Right renal pelvis (tissue), 4 donors: ENCODE measurements around the gene MPP3. TPM values are rescaled to one million over a fixed set of nuclear protein-coding genes. Genes with fewer than 3 reads are reported as not detected.
A peak's percentile ranks its signal among the peaks of the same experiment; 100 is the strongest.

Experiments used
- DNase-seq, 4 donors: peaks; one replicate each; pipeline ENCODE4 v3.0.0-alpha.2; 2013; ENCODE audit warnings: low read depth in 4 of 4, low spot score in 3 of 4, missing footprints in 1 of 4
- polyA plus RNA-seq, 4 donors: library from polyadenylated mRNA; unstranded; fragments of 120-200 nt; gene quantifications; one replicate each; pipeline ENCODE4 v1.2.1, GENCODE V29; 2013; ENCODE audit not compliant: insufficient read length in 4 of 4

MPP3 gene
- polyA plus RNA-seq, 4 donors = 6.1 to 8.5 (median 7.6) TPM

- DNase-seq = no peak
These were observed 1.2 kb upstream of the MPP3 start for GRCh38 chr17:43834106-43834505.

- DNase-seq = peak in 1 of 4 donors; percentile 15
These were observed 574 bp downstream of the MPP3 start for GRCh38 chr17:43832168-43832975.

DNA sequence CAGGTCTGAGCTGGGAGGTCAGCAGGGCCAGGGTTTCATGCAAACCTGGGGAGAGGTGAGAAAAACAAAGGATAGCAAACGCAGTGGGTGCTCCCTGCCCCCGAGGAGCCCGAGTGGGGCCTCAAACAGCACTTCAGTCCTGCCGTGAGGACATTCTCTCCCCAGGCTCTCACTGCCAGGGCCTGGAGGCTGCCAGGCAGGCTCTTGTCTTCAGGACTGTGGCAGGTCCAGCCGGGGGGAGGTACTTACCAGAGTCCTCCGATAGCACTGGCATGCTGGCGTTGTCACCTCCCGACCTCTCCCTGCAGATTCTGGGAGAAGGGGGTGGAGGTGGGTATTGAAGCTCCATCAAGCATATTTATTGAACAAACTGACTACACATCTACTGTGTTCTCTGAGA, 1.3 kb downstream of the MPP3 start:
- no peak for DNase-seq

GRCh38 chr17:43830510-43831140, 2.3 kb downstream of the MPP3 start:
- DNase-seq = no peak

GRCh38 chr17:43829738-43830137, 3.2 kb downstream of the MPP3 start:
- no peak for DNase-seq

GRCh38 chr17:43827596-43827995, 5.3 kb downstream of the MPP3 start:
- no peak for DNase-seq

DNA sequence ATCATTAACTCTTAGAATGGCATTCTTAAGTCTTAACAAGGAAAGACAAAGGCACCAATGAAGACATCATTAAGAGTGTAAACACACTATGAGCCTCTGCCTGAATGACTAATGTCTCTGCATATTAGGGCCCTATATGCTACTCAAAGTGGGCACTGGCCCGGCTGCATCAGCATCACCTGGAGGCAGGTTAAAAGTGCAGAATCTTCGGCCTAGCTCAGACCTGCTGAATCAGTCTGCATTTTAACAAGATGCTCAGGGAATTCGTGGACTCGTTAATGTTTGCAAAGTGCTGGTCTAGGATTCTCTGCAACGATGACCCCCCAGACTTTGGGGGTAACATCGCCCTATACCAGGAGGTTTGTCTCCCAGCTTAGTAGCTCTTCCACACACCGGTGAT, 6.7 kb downstream of the MPP3 start:
- no peak for DNase-seq

- DNase-seq = no peak
These were observed 7.4 kb downstream of the MPP3 start for GRCh38 chr17:43825567-43825966.

- DNase-seq = no peak
These were observed 9.4 kb downstream of the MPP3 start for GRCh38 chr17:43823350-43824084.

- DNase-seq = no peak
These were observed 10.3 kb downstream of the MPP3 start for GRCh38 chr17:43822570-43823190.

- DNase-seq = no peak
These were observed 12.2 kb downstream of the MPP3 start for GRCh38 chr17:43820759-43821158.

DNA sequence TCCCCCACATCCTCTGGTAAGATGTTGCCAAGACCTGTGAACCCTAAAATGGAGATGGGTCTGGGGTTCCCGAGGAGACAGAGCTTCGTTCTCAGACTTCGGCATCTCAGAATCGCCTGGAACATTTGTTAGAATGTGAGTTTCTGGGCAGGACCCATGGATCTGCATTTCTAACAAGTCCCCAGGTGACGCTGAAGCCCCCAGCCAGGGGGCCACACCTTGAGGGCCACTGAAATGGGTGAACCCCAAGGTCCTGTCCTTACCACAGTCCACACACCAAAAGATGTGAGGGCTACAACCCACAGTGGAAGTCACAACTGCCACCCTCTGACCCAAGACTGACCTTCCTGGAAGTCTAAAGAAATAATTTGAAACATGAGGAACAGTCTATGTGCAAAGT, 14.0 kb downstream of the MPP3 start:
- no peak for DNase-seq

- DNase-seq = no peak
These were observed 15.1 kb downstream of the MPP3 start for GRCh38 chr17:43817826-43818225.

- no peak for DNase-seq
These were observed 16.3 kb downstream of the MPP3 start for GRCh38 chr17:43816336-43817320.

- DNase-seq = no peak
These were observed 18.2 kb downstream of the MPP3 start for GRCh38 chr17:43814714-43815113.

- no peak for DNase-seq
These were observed 18.9 kb downstream of the MPP3 start for GRCh38 chr17:43814026-43814425.

DNA sequence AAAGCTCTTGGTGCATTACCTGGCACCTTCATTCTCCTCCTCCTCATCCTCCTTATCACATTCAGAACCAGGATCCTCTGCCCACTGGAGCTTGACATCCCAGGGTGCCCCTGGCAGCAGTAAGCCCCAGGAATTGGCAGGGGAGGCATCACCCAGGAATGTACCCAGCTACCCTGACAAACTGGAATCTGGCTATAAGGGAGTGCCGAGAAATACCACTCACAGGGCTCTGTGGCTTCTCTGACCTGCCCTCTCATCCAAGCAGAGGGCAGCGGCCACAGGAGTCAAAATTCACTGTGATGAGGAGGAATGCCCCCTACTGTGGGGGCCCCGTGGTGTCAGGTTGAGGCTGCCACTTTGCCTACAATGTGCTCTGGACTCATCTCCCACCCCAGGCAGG, 19.6 kb downstream of the MPP3 start:
- DNase-seq = no peak

GRCh38 chr17:43812396-43813265, 20.3 kb downstream of the MPP3 start:
- DNase-seq = no peak

GRCh38 chr17:43810823-43811222, 22.1 kb downstream of the MPP3 start:
- no peak for DNase-seq
